Type B pancreatic cell (in vitro differentiated cells): ENCODE measurements around the gene NTN1. TPM values are rescaled to one million over a fixed set of nuclear protein-coding genes. Genes with fewer than 3 reads are reported as not detected.

Experiments
- DNase-seq: peaks from one replicate; pipeline ENCODE4 v3.0.0; 2021; ENCODE audit warnings: mixed read lengths; ENCODE audit not compliant: unreplicated experiment; ENCODE audit errors: extremely low spot score
- H3K27ac Mint-ChIP-seq: 2 replicates; pipeline ENCODE4 v1.8.0; 2021; ENCODE audit warnings: mild to moderate bottlenecking, mixed read lengths
- H3K27me3 Mint-ChIP-seq: 2 replicates; pipeline ENCODE4 v1.8.0; 2021; ENCODE audit warnings: mixed read lengths
- H3K36me3 Mint-ChIP-seq: 2 replicates; pipeline ENCODE4 v1.8.0; 2021; ENCODE audit warnings: mixed read lengths
- H3K4me1 Mint-ChIP-seq: one replicate; pipeline ENCODE4 v1.8.0; 2021; ENCODE audit warnings: mixed read lengths; ENCODE audit not compliant: unreplicated experiment
- H3K4me3 Mint-ChIP-seq: 2 replicates; pipeline ENCODE4 v1.8.0; 2021; ENCODE audit warnings: mild to moderate bottlenecking, mixed read lengths
- H3K9me3 Mint-ChIP-seq: 2 replicates; pipeline ENCODE4 v1.8.0; 2021; ENCODE audit warnings: mixed read lengths
- CTCF ChIP-seq: fragments of 200-600 bp; sonication (generic); conservative IDR thresholded peaks from 2 replicates; pipeline ENCODE4 v1.5.0; 2021; ENCODE audit warnings: antibody characterized with exemption, mild to moderate bottlenecking
- total RNA-seq: library from RNA; stranded (reverse); gene quantifications from 2 replicates; pipeline ENCODE4 v1.2.1, GENCODE V29; 2021; ENCODE audit warnings: low replicate concordance

The NTN1 gene
- total RNA-seq, 1 donor from 2014 or later, result 10.7 TPM

DNA sequence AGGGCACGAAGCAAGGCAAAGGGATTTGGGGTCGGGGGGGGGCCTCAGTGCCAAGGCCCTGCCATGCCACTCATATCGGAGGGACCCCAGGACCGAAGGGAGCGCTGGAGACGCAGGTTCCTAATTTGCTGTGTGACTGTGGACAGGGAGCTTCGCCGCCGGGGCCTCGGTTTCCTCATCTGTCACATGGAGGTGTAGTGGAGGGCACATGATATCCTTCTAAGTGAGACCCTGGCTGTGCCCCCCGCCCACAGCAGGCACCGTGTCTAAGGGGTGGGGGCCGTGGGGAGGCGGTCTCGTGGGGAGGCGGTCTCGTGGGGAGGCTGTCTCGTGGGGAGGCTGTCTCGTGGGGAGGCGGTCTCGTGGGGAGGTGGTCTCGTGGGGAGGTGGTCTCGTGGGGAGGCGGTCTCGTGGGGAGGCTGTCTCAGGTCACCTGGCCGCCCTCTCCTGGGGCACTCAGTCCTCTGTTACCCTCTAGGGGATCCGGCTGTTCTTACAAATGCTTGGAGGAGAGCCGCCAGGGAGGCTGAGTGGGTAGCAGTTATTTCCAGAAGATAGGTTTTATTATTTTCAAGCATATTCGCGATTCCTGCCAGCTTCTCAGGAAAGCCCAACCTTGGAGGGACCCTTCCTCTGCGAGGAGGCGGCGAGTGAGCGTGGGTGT is 205.0 kb downstream of the NTN1 start:
- H3K9me3 Mint-ChIP-seq, result no peaks in the 10 kb centered on the region
- H3K27me3 Mint-ChIP-seq, result peaks cover 3% of the 10 kb centered on the region
- H3K27ac Mint-ChIP-seq, result no peak overlapping the region
- no peak for DNase-seq
- H3K4me1 Mint-ChIP-seq, result no peaks in the 10 kb centered on the region
- no peak for TF ChIP-seq CTCF
- H3K4me3 Mint-ChIP-seq, result no peak overlapping the region
- no peaks in the 10 kb centered on the region for H3K36me3 Mint-ChIP-seq

DNA sequence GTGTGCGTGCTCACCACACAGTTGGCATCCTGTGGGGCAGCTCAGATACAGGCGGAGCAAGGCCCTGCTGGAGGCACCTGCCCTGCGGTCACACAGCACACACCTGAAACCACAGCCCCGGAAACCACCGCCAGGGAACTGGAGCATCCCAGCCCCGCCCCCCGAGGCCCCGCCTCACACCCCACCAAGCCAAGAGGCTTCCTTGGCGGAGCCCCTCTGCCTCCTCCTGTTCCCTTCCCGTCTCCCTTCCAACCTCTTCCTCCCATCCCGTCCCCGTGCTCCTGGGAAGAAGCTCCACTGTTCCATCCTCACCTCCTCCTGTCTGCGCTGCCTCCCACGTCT is 205.5 kb downstream of the NTN1 start:
- no peaks in the 10 kb centered on the region for H3K4me1 Mint-ChIP-seq
- H3K36me3 Mint-ChIP-seq, result no peaks in the 10 kb centered on the region
- no peak for DNase-seq
- no peak overlapping the region for H3K4me3 Mint-ChIP-seq
- TF ChIP-seq CTCF, result no peak
- no peaks in the 10 kb centered on the region for H3K9me3 Mint-ChIP-seq
- H3K27me3 Mint-ChIP-seq, result peaks cover 3% of the 10 kb centered on the region
- H3K27ac Mint-ChIP-seq, result no peak overlapping the region

DNA sequence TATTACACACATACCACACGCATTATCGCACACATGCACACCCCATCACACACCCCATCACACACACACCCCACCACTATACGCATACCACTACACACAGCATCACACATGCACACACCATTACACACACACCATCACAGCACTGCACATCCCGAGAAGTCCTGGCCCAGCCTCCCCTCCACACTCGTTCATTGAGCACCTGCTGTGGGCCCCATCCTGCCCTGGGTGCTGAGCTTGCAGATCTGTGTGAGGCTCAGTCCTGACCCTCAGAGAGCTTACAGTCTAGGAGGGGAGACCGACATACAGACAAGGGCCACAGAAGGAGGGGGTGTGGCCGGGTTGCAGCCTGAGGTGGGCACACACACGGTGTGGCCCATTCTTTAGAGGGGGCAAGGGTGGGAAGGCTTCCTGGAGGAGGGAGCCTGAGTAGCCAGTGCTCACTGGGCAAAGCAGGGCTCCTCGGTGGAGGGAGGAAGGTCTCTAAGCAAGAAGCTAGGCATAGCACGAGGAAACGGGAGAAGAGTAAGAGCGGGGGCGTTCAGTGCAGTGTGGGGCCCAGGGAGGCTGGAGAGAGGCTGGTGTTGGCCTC is 206.6 kb downstream of the NTN1 start:
- no peak for TF ChIP-seq CTCF
- H3K9me3 Mint-ChIP-seq, result no peaks in the 10 kb centered on the region
- DNase-seq, result no peak
- H3K27ac Mint-ChIP-seq, result no peak overlapping the region
- peaks cover 3% of the 10 kb centered on the region for H3K27me3 Mint-ChIP-seq
- H3K36me3 Mint-ChIP-seq, result no peaks in the 10 kb centered on the region
- no peaks in the 10 kb centered on the region for H3K4me1 Mint-ChIP-seq
- H3K4me3 Mint-ChIP-seq, result no peak overlapping the region

- H3K36me3 Mint-ChIP-seq, result no peaks in the 10 kb centered on the region
- H3K4me1 Mint-ChIP-seq, result no peaks in the 10 kb centered on the region
- no peak for TF ChIP-seq CTCF
- H3K27me3 Mint-ChIP-seq, result peaks cover 3% of the 10 kb centered on the region
- H3K4me3 Mint-ChIP-seq, result no peak overlapping the region
- H3K27ac Mint-ChIP-seq, result no peak overlapping the region
- DNase-seq, result no peak
- no peaks in the 10 kb centered on the region for H3K9me3 Mint-ChIP-seq
These were observed 207.3 kb downstream of the NTN1 start for GRCh38 chr17:9228408-9229159.

- Mint-ChIP-seq H3K36me3 (no peaks in the 10 kb centered on the region), H3K9me3 (no peaks in the 10 kb centered on the region), H3K4me3 (no peak overlapping the region), H3K27me3 (peaks cover 3% of the 10 kb centered on the region), H3K27ac (no peak overlapping the region), H3K4me1 (no peaks in the 10 kb centered on the region)
- no peak for TF ChIP-seq CTCF
- DNase-seq, result no peak
These were observed 208.0 kb downstream of the NTN1 start for GRCh38 chr17:9229160-9229825.
